Activated B cell treated with CpG ODN at 0.5 μM for 24 hours (primary cell): ENCODE data around the gene ATP2B2. TPM values are rescaled to one million over a fixed set of nuclear protein-coding genes. Genes with fewer than 3 reads are reported as not detected.

Experiments used
- ATAC-seq: fragments of 200-7000 bp; cut with Tn5 transposase; one replicate; pipeline ENCODE4 v1.10.0; 2021; ENCODE audit warnings: low read depth, mild to moderate bottlenecking, moderate library complexity
- CTCF ChIA-PET: fragments of 350-600 bp; sonication (Branson Sonifier 250); formaldehyde crosslinking; loops from one replicate; lab custom pipeline; 2021; ENCODE audit warnings: antibody characterized with exemption; lab: Charles Lee
- POLR2A ChIA-PET: fragments of 350-600 bp; sonication (Branson Sonifier 250); formaldehyde crosslinking; loops from one replicate; lab custom pipeline; 2021; ENCODE audit warnings: antibody characterized with exemption; lab: Charles Lee
- DNase-seq: peaks from one replicate; pipeline ENCODE4 v3.0.0; 2022
- H3K27ac Mint-ChIP-seq: one replicate; pipeline ENCODE4 v1.8.0; 2020; ENCODE audit warnings: mixed read lengths
- H3K27me3 Mint-ChIP-seq: one replicate; pipeline ENCODE4 v1.8.0; 2021; ENCODE audit warnings: mixed read lengths
- H3K36me3 Mint-ChIP-seq: one replicate; pipeline ENCODE4 v1.8.0; 2021; ENCODE audit warnings: low read depth, mixed read lengths
- H3K4me1 Mint-ChIP-seq: one replicate; pipeline ENCODE4 v1.8.0; 2021; ENCODE audit warnings: mixed read lengths
- H3K4me3 Mint-ChIP-seq: one replicate; pipeline ENCODE4 v1.8.0; 2020; ENCODE audit warnings: mild to moderate bottlenecking, mixed read lengths
- H3K9me3 Mint-ChIP-seq: one replicate; pipeline ENCODE4 v1.8.0; 2020; ENCODE audit warnings: mixed read lengths
- intact Hi-C: fragments of 100-400 bp; cut with micrococcal nuclease; formaldehyde crosslinking; loops from one replicate; pipeline ENCODE4 v1.15.1; 2024
- total RNA-seq: library from RNA; stranded (reverse); gene quantifications from 2 replicates; pipeline ENCODE4 v1.2.3, GENCODE V29; 2022
- TF ChIP-seq, protein P1 (sequence below): fragments of 200-600 bp; IDR thresholded peaks from one replicate; pipeline ENCODE4 v1.8.0; 2022; ENCODE audit warnings: antibody characterized with exemption, mild to moderate bottlenecking

The ATP2B2 gene
- total RNA-seq, 1 donor from 2014 or later: not detected

- H3K36me3 Mint-ChIP-seq: no peaks in the 10 kb centered on the region
- DNase-seq: no peak
- H3K9me3 Mint-ChIP-seq: no peaks in the 10 kb centered on the region
- POLR2A ChIA-PET: no interaction called here
- no peaks in the 10 kb centered on the region for H3K27me3 Mint-ChIP-seq
- no peaks in the 10 kb centered on the region for H3K4me1 Mint-ChIP-seq
- intact Hi-C loops: no loop called here
- CTCF ChIA-PET: no interaction called here
- ATAC-seq: no peak
- TF ChIP-seq, protein P1, sequence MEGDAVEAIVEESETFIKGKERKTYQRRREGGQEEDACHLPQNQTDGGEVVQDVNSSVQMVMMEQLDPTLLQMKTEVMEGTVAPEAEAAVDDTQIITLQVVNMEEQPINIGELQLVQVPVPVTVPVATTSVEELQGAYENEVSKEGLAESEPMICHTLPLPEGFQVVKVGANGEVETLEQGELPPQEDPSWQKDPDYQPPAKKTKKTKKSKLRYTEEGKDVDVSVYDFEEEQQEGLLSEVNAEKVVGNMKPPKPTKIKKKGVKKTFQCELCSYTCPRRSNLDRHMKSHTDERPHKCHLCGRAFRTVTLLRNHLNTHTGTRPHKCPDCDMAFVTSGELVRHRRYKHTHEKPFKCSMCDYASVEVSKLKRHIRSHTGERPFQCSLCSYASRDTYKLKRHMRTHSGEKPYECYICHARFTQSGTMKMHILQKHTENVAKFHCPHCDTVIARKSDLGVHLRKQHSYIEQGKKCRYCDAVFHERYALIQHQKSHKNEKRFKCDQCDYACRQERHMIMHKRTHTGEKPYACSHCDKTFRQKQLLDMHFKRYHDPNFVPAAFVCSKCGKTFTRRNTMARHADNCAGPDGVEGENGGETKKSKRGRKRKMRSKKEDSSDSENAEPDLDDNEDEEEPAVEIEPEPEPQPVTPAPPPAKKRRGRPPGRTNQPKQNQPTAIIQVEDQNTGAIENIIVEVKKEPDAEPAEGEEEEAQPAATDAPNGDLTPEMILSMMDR: no peak
- H3K4me3 Mint-ChIP-seq: no peak overlapping the region
- H3K27ac Mint-ChIP-seq: no peak overlapping the region
Observed at GRCh38 chr3:10404876-10405275, 100.5 kb downstream of the ATP2B2 start.

GRCh38 chr3:10404377-10404776 lies 101.0 kb downstream of the ATP2B2 start:
- Mint-ChIP-seq H3K9me3 (no peaks in the 10 kb centered on the region), H3K27me3 (no peaks in the 10 kb centered on the region), H3K27ac (no peak overlapping the region), H3K4me3 (no peak overlapping the region), H3K36me3 (no peaks in the 10 kb centered on the region), H3K4me1 (no peaks in the 10 kb centered on the region)
- ATAC-seq (no peak), DNase-seq (no peak)
- POLR2A ChIA-PET: no interaction called here
- TF ChIP-seq, protein P1: no peak
- CTCF ChIA-PET: no interaction called here
- intact Hi-C loops: no loop called here

DNA sequence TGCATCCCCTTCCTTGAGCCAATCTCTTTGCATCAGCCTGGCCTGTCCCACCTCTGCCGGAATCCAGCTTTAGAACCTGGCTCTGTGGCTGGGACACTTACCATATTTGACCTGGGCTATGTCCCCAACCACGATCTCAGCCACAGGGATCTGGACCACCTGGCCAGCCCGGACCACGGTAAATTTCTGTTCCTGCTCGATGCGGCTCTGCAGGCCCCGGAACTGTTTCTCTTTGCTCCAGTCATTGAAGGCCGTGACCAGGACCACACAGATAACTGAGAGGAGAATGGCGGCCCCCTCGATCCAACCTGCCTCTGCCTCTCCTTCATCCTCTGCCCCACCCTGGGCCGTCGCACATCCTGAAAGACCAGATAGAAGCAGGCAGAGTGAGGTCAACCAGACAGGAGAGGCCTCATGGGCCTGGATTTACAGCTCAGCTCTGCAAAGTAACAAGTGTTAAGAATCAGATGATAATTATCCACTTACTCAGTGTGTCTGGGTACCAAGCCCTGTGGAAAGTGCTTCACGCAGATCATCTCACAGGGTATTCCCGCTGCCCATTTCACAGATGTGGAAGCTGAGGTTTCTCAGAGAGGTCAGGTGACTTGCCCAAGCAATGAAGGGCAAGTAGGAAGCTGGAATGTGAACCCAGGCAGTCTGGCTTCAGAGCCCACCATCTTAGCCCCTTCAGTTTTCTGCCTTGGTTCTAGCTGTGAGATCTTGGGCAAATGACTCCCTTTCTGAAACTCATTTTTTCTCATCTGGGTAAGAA lies 103.2 kb downstream of the ATP2B2 start:
- POLR2A ChIA-PET: no interaction called here

GRCh38 chr3:10400749-10401495 lies 104.5 kb downstream of the ATP2B2 start:
- Mint-ChIP-seq H3K4me1 (peaks cover 19% of the 10 kb centered on the region), H3K27me3 (no peaks in the 10 kb centered on the region), H3K9me3 (no peaks in the 10 kb centered on the region), H3K36me3 (no peaks in the 10 kb centered on the region), H3K4me3 (no peak overlapping the region), H3K27ac (no peak overlapping the region)
- POLR2A ChIA-PET: interaction anchor here (0.5 kb wide), 1 partner anchor 1102 kb away, joined by 3 read pairs; no protein-coding TSS in a partner anchor
- TF ChIP-seq, protein P1: no peak
- CTCF ChIA-PET: no interaction called here
- intact Hi-C loops: no loop called here
- ATAC-seq (no peak), DNase-seq (no peak)

More for the DNA sequence above, 103.2 kb downstream of the ATP2B2 start:
- Mint-ChIP-seq H3K36me3 (no peaks in the 10 kb centered on the region), H3K27me3 (no peaks in the 10 kb centered on the region), H3K9me3 (no peaks in the 10 kb centered on the region), H3K27ac (no peak overlapping the region), H3K4me3 (no peak overlapping the region), H3K4me1 (peaks cover 6% of the 10 kb centered on the region)
- TF ChIP-seq, protein P1: no peak
- CTCF ChIA-PET: no interaction called here
- DNase-seq: no peak
- ATAC-seq: no peak
- intact Hi-C loops: no loop called here
